ENCODE results near the gene FDCSP. TPM values are rescaled to one million over a fixed set of nuclear protein-coding genes. Genes with fewer than 3 reads are reported as not detected.
"Not testable (repeated sequence)": the region's sequence is repeated elsewhere in the genome, so short reads cannot be mapped to it uniquely, and the experiment has no call there.

FDCSP gene
- total RNA-seq, 4 donors from 2014 or later, result not detected

DNA sequence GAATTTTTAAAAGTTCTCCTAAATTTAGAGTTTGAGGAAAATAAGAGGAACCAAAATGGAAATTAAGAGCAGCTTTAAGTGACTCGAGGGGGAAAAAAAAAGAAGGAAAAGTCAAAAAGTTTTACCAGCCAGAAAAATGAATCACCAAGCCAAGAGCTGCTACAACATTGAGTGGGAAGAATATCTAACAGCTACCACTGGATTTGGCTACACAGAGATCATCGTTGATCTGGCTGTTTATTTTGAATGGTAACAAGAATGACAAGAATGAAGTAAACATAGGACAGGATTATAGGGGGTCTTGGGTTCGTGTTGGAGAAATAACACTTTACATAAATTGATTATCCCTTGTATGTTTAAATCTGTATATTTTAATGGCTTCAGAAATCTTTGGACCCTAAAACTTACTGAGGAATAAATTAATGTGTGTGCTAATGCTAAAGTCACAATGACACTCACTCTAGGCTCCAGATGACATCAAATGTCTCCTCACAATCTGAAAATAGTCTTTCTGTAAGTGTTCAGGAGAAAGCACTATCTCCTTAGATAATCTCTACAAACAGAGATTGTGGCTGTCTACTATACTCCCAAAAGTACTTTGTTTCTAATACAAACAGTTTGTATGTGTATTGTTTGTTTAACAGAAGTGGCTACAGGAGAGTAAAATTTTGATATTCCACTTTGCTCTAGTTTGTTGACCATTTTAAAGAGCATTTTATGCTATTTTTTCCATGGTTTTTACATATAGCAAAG is 13.4 kb downstream of the FDCSP start:
- WGBS, result 11% methylated on average over 3 of the region's 3 CpGs

GRCh38 chr4:70239884-70240591 is 14.1 kb downstream of the FDCSP start:
- TF ChIP-seq EP300 (IDR thresholded peaks at IDR 0.05), result no peak
- TF ChIP-seq, protein P1, sequence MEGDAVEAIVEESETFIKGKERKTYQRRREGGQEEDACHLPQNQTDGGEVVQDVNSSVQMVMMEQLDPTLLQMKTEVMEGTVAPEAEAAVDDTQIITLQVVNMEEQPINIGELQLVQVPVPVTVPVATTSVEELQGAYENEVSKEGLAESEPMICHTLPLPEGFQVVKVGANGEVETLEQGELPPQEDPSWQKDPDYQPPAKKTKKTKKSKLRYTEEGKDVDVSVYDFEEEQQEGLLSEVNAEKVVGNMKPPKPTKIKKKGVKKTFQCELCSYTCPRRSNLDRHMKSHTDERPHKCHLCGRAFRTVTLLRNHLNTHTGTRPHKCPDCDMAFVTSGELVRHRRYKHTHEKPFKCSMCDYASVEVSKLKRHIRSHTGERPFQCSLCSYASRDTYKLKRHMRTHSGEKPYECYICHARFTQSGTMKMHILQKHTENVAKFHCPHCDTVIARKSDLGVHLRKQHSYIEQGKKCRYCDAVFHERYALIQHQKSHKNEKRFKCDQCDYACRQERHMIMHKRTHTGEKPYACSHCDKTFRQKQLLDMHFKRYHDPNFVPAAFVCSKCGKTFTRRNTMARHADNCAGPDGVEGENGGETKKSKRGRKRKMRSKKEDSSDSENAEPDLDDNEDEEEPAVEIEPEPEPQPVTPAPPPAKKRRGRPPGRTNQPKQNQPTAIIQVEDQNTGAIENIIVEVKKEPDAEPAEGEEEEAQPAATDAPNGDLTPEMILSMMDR (IDR thresholded peaks at IDR 0.05), result no peak
- TF ChIP-seq POLR2AphosphoS5 (IDR thresholded peaks at IDR 0.05), result no peak
- TF ChIP-seq POLR2A (IDR thresholded peaks at IDR 0.05; ENCODE audit: low read depth), result no peak
- Histone ChIP-seq H3K36me3 (no peaks in the 10 kb centered on the region), H3K9me3 (no peaks in the 10 kb centered on the region), H3K4me1 (peaks cover 0 to 12% (median 4%) of the 10 kb centered on the region in 4 donors), H3K4me3 (no peak overlapping the region), H3K27ac (replicated peaks in 1 of 4) (no peak overlapping the region), H3K27me3 (no peaks in the 10 kb centered on the region)
- 28% methylated on average over 5 of the region's 5 CpGs for whole genome bisulfite sequencing
- intact Hi-C loops (cut with DNase I), result no loop called here
- DNase-seq (ENCODE audit: extremely low spot score), result no peak

More for the DNA sequence above, 13.4 kb downstream of the FDCSP start:
- no peak for TF ChIP-seq POLR2A (IDR thresholded peaks at IDR 0.05; ENCODE audit: low read depth)
- TF ChIP-seq, protein P1 (IDR thresholded peaks at IDR 0.05), result no peak
- TF ChIP-seq EP300 (IDR thresholded peaks at IDR 0.05), result no peak
- no peak for TF ChIP-seq POLR2AphosphoS5 (IDR thresholded peaks at IDR 0.05)
- Histone ChIP-seq H3K36me3 (no peaks in the 10 kb centered on the region), H3K4me1 (peaks cover 0 to 12% (median 4%) of the 10 kb centered on the region in 4 donors), H3K27ac (replicated peaks in 1 of 4) (no peak overlapping the region), H3K9me3 (no peaks in the 10 kb centered on the region), H3K27me3 (no peaks in the 10 kb centered on the region), H3K4me3 (no peak overlapping the region)
- intact Hi-C loops (cut with DNase I), result no loop called here
- DNase-seq (ENCODE audit: extremely low spot score), result no peak

DNA sequence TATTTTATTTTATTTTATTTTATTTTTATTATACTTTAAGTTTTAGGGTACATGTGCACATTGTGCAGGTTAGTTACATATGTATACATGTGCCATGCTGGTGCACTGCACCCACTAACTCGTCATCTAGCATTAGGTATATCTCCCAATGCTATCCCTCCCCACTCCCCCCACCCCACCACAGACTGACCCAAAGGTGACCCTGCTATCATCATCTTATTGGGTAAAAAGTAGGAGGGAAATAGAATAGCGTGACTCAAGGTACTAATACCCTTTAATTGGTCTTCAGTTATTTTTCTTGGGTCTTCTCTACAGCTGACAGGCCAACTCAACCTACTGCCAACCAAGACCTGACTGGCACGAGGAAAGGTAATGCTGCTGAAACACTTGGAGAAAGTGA is 16.4 kb downstream of the FDCSP start, which contains the start of gene CSN3:
CSN3 (plus strand) TSS at position 301 of the 400 bp plus-strand sequence. CDS start 2,223 bp downstream, outside the sequence.
- H3K27me3 ChIP-seq; DNase-seq (ENCODE audit: extremely low spot score); H3K9me3 ChIP-seq; H3K36me3 ChIP-seq; intact Hi-C loops (cut with DNase I); H3K27ac ChIP-seq (replicated peaks in 1 of 4); H3K4me3 ChIP-seq: not testable (repeated sequence)
- WGBS, result 87% methylated on average over 3 of the region's 3 CpGs
- H3K4me1 ChIP-seq, result peaks cover 0 to 11% (median 3%) of the 10 kb centered on the region in 4 donors

DNA sequence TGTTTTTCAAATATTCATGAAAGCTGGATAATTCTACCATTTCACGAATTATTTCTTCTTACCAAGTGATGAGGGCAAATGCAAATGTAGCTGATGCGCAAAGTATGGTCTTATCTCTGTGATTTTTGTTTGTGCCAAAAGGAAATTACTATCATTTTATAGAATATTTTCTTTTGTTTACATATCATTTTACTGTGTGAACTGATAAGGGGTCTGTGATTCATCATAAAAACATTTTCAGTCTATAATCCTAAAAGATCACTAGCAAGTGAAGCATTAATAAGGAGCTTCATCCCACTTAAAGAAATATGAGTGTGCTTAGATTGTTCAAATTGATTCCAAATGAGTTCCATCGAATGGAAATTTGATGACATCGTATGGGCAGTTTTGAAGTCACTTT is 17.2 kb downstream of the FDCSP start:
- Histone ChIP-seq H3K27ac (replicated peaks in 1 of 4) (no peak overlapping the region), H3K4me3 (no peak overlapping the region), H3K27me3 (no peaks in the 10 kb centered on the region), H3K9me3 (no peaks in the 10 kb centered on the region), H3K4me1 (peaks cover 0 to 5% (median 0%) of the 10 kb centered on the region in 4 donors), H3K36me3 (no peaks in the 10 kb centered on the region)
- TF ChIP-seq EP300 (IDR thresholded peaks at IDR 0.05) (no peak), POLR2A (IDR thresholded peaks at IDR 0.05; ENCODE audit: low read depth) (no peak), POLR2AphosphoS5 (IDR thresholded peaks at IDR 0.05) (no peak)
- TF ChIP-seq, protein P1 (IDR thresholded peaks at IDR 0.05), result no peak
- 70% methylated on average over 4 of the region's 4 CpGs for WGBS
- DNase-seq (ENCODE audit: extremely low spot score), result no peak
- intact Hi-C loops (cut with DNase I), result no loop called here

DNA sequence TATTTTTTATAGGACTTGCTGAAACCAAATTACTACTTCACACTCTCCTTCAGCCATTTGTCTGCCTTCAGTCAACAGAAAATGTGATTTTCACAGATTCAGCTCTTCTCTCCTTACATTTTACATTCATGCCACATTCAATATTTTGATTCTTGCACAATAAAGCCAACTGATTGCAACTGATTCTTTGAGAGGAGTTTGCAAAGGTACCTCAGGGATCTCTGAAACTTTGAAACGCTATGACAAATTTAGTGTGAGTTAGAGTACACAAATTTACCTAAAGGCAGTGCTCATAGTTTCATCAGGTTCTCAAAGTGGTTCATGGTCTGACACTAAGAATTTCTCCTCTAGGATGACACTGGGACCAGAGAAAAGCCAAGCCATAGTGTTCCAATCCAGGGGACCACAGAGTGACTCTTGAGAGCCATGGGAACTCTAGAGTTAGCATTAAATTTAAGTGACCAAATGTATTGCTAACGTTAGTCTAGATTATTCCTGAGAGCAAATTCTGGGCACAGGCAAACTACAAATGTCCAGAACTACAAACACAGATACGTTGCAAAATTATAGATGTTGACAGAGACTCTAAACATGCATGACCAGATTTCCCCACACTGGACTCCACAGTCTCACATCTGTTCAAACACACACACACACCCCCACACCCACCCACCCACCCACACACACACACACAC is 25.5 kb downstream of the FDCSP start:
- Histone ChIP-seq H3K4me3 (no peak overlapping the region), H3K27ac (replicated peaks in 1 of 4) (no peak overlapping the region), H3K4me1 (no peaks in the 10 kb centered on the region), H3K27me3 (no peaks in the 10 kb centered on the region), H3K36me3 (no peaks in the 10 kb centered on the region), H3K9me3 (no peaks in the 10 kb centered on the region)
- WGBS, result 74% methylated on average over 3 of the region's 3 CpGs
- no peak for DNase-seq (ENCODE audit: extremely low spot score)
- no peak for TF ChIP-seq POLR2A (IDR thresholded peaks at IDR 0.05; ENCODE audit: low read depth)
- TF ChIP-seq POLR2AphosphoS5 (IDR thresholded peaks at IDR 0.05), result no peak
- TF ChIP-seq EP300 (IDR thresholded peaks at IDR 0.05), result no peak
- TF ChIP-seq, protein P1 (IDR thresholded peaks at IDR 0.05), result no peak
- intact Hi-C loops (cut with DNase I), result no loop called here
